Measurements from ENCODE around the gene LRRC17. TPM values are rescaled to one million over a fixed set of nuclear protein-coding genes. Genes with fewer than 3 reads are reported as not detected.
"Not testable (repeated sequence)": the region's sequence is repeated elsewhere in the genome, so short reads cannot be mapped to it uniquely, and the experiment has no call there.

The LRRC17 gene
- polyA plus RNA-seq, 4 donors = 0.27 to 19.9 (median 0.61) TPM; not detected in 1

DNA sequence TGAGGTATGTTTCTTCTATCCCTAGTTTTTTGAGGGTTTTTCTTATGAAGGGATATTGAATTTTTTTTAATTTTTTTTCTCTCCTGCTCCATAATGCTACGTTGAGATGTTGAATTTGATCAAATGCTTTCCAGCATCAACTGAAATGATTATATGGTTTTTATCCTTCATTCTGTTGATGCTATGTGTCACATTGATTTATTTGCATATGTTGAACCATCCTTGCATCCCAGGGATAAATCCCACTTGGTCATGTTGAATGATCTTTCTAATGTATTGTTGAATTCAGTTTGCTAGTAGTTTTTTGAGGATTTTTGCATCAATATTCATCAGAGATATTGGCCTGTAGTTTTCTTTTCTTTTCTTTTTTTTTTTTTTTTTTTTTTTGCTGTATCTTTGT, 9.2 kb upstream of the LRRC17 start:
- FAIRE-seq = peak; percentile 26
- not testable (repeated sequence) for H3K4me3 ChIP-seq (ENCODE audit: low read depth in 1 of 3, low read length in 3 of 3); DNase-seq; H3K36me3 ChIP-seq (ENCODE audit: control insufficient read depth in 3 of 3, insufficient read depth in 2 of 3, low read depth in 1 of 3, low read length in 3 of 3); H3K9me3 ChIP-seq (ENCODE audit: control insufficient read depth in 2 of 2, insufficient read depth in 1 of 2, low read depth in 1 of 2, low read length in 1 of 2); H3K27ac ChIP-seq (ENCODE audit: low read depth in 1 of 3, low read length in 2 of 3); H3K27me3 ChIP-seq (ENCODE audit: control insufficient read depth in 3 of 3, insufficient read depth in 3 of 3, low read length in 3 of 3); H3K4me1 ChIP-seq (ENCODE audit: control insufficient read depth in 3 of 3, insufficient read depth in 2 of 3, low read depth in 1 of 3, low read length in 2 of 3)
- 79 to 86% (median 80%) methylated on average over 1 of the region's 1 CpG for WGBS, 3 donors

- Histone ChIP-seq H3K27me3 (ENCODE audit: control insufficient read depth in 3 of 3, insufficient read depth in 3 of 3, low read length in 3 of 3) (no peaks in the 10 kb centered on the region), H3K36me3 (ENCODE audit: control insufficient read depth in 3 of 3, insufficient read depth in 2 of 3, low read depth in 1 of 3, low read length in 3 of 3) (peaks cover 0 to 2% (median 0%) of the 10 kb centered on the region in 3 donors), H3K4me1 (ENCODE audit: control insufficient read depth in 3 of 3, insufficient read depth in 2 of 3, low read depth in 1 of 3, low read length in 2 of 3) (no peaks in the 10 kb centered on the region), H3K4me3 (ENCODE audit: low read depth in 1 of 3, low read length in 3 of 3) (no peak overlapping the region), H3K27ac (ENCODE audit: low read depth in 1 of 3, low read length in 2 of 3) (no peak overlapping the region), H3K9me3 (ENCODE audit: control insufficient read depth in 2 of 2, insufficient read depth in 1 of 2, low read depth in 1 of 2, low read length in 1 of 2) (peaks cover 0 to 12% of the 10 kb centered on the region in 2 donors)
- FAIRE-seq = no peak
- no peak for DNase-seq
Observed at GRCh38 chr7:102908676-102909075, 4.1 kb upstream of the LRRC17 start.

- Histone ChIP-seq H3K4me3 (ENCODE audit: low read depth in 1 of 3, low read length in 3 of 3) (peak overlapping the region in 1 of 3 donors; percentile 45), H3K36me3 (ENCODE audit: control insufficient read depth in 3 of 3, insufficient read depth in 2 of 3, low read depth in 1 of 3, low read length in 3 of 3) (no peaks in the 10 kb centered on the region), H3K27ac (ENCODE audit: low read depth in 1 of 3, low read length in 2 of 3) (peak overlapping the region in 1 of 3 donors; percentile 28), H3K9me3 (ENCODE audit: control insufficient read depth in 2 of 2, insufficient read depth in 1 of 2, low read depth in 1 of 2, low read length in 1 of 2) (peaks cover 0 to 7% of the 10 kb centered on the region in 2 donors), H3K4me1 (ENCODE audit: control insufficient read depth in 3 of 3, insufficient read depth in 2 of 3, low read depth in 1 of 3, low read length in 2 of 3) (no peaks in the 10 kb centered on the region), H3K27me3 (ENCODE audit: control insufficient read depth in 3 of 3, insufficient read depth in 3 of 3, low read length in 3 of 3) (no peaks in the 10 kb centered on the region)
- 69 to 95% (median 89%) methylated on average over 9 of the region's 9 CpGs for WGBS, 3 donors
- DNase-seq = no peak
- FAIRE-seq = no peak
Observed at GRCh38 chr7:102913826-102914225, 1.0 kb downstream of the LRRC17 start.

DNA sequence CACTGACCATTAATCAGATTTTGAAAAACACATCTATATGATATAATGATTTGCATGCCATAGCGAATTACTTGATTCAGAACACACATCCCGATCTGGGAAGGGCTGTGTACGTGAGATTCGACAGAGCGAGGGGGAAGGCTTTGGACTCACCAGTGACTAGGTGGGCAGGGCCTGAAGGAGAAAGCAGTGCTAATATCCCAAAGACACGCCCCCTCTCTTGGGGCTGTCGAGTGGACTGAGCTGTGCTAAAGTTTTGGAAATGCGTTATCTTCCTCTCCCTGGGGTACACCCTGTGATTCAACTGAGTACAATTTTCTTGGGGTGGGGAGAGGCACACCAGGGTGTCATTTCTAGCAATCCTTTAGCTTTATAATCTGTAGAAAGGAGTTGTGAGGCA, 1.8 kb downstream of the LRRC17 start:
- no peak for FAIRE-seq
- Histone ChIP-seq H3K4me1 (ENCODE audit: control insufficient read depth in 3 of 3, insufficient read depth in 2 of 3, low read depth in 1 of 3, low read length in 2 of 3) (no peaks in the 10 kb centered on the region), H3K27me3 (ENCODE audit: control insufficient read depth in 3 of 3, insufficient read depth in 3 of 3, low read length in 3 of 3) (no peaks in the 10 kb centered on the region), H3K36me3 (ENCODE audit: control insufficient read depth in 3 of 3, insufficient read depth in 2 of 3, low read depth in 1 of 3, low read length in 3 of 3) (no peaks in the 10 kb centered on the region), H3K27ac (ENCODE audit: low read depth in 1 of 3, low read length in 2 of 3) (peak overlapping the region in 1 of 3 donors; percentile 28), H3K9me3 (ENCODE audit: control insufficient read depth in 2 of 2, insufficient read depth in 1 of 2, low read depth in 1 of 2, low read length in 1 of 2) (no peaks in the 10 kb centered on the region), H3K4me3 (ENCODE audit: low read depth in 1 of 3, low read length in 3 of 3) (peak overlapping the region in 1 of 3 donors; percentile 45)
- WGBS, 3 donors = 67 to 90% (median 82%) methylated on average over 8 of the region's 8 CpGs
- no peak for DNase-seq

DNA sequence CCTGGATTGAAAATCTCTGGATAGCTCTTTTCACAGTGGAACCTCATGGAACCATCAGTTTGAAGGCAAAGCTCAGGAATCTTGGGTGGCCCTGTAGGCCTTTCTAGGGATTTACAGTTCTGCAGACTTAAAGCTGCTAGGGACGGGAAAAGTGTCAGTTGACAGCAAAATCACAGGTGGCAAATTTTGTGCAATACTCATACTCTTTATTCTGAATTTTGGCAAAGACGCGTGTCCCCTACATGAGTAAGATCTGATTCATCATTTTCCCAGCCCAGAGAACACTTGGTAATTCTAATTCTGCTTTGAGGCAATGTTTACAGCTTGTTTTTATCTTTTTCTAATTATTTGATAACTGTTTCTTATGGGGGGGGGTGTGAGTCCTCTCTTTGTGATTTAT, 3.6 kb downstream of the LRRC17 start:
- Histone ChIP-seq H3K27ac (ENCODE audit: low read depth in 1 of 3, low read length in 2 of 3) (no peak overlapping the region), H3K4me1 (ENCODE audit: control insufficient read depth in 3 of 3, insufficient read depth in 2 of 3, low read depth in 1 of 3, low read length in 2 of 3) (no peaks in the 10 kb centered on the region), H3K4me3 (ENCODE audit: low read depth in 1 of 3, low read length in 3 of 3) (no peak overlapping the region), H3K27me3 (ENCODE audit: control insufficient read depth in 3 of 3, insufficient read depth in 3 of 3, low read length in 3 of 3) (no peaks in the 10 kb centered on the region), H3K36me3 (ENCODE audit: control insufficient read depth in 3 of 3, insufficient read depth in 2 of 3, low read depth in 1 of 3, low read length in 3 of 3) (peaks cover 0 to 2% (median 0%) of the 10 kb centered on the region in 3 donors), H3K9me3 (ENCODE audit: control insufficient read depth in 2 of 2, insufficient read depth in 1 of 2, low read depth in 1 of 2, low read length in 1 of 2) (no peaks in the 10 kb centered on the region)
- WGBS, 3 donors = 85 to 95% (median 90%) methylated on average over 3 of the region's 3 CpGs
- FAIRE-seq = no peak
- DNase-seq = no peak

DNA sequence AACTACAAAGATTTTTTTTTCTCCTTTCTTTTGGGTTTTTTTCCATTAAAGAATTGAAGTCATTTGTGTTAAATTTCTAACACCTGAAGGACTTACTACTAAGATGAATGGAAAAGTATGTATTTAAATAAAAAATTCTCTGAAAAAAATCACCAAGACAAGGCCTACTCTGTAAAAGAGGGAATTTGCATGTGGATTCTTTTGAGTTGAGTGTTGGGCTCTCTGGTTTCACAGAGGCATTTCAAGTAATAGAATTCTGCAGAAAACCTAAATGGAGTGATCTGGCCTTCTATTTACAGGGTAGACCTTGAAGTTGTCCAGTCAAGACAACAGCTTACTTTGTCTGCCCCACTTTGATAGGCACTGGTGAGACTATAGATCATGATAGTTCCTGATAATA, 4.1 kb downstream of the LRRC17 start:
- FAIRE-seq = no peak
- no peak overlapping the region for H3K27ac ChIP-seq (ENCODE audit: low read depth in 1 of 3, low read length in 2 of 3)
- H3K9me3 ChIP-seq (ENCODE audit: control insufficient read depth in 2 of 2, insufficient read depth in 1 of 2, low read depth in 1 of 2, low read length in 1 of 2) = no peaks in the 10 kb centered on the region
- H3K4me1 ChIP-seq (ENCODE audit: control insufficient read depth in 3 of 3, insufficient read depth in 2 of 3, low read depth in 1 of 3, low read length in 2 of 3) = no peaks in the 10 kb centered on the region
- no peak overlapping the region for H3K4me3 ChIP-seq (ENCODE audit: low read depth in 1 of 3, low read length in 3 of 3)
- no peaks in the 10 kb centered on the region for H3K27me3 ChIP-seq (ENCODE audit: control insufficient read depth in 3 of 3, insufficient read depth in 3 of 3, low read length in 3 of 3)
- peaks cover 0 to 2% (median 0%) of the 10 kb centered on the region in 3 donors for H3K36me3 ChIP-seq (ENCODE audit: control insufficient read depth in 3 of 3, insufficient read depth in 2 of 3, low read depth in 1 of 3, low read length in 3 of 3)
- DNase-seq = no peak

DNA sequence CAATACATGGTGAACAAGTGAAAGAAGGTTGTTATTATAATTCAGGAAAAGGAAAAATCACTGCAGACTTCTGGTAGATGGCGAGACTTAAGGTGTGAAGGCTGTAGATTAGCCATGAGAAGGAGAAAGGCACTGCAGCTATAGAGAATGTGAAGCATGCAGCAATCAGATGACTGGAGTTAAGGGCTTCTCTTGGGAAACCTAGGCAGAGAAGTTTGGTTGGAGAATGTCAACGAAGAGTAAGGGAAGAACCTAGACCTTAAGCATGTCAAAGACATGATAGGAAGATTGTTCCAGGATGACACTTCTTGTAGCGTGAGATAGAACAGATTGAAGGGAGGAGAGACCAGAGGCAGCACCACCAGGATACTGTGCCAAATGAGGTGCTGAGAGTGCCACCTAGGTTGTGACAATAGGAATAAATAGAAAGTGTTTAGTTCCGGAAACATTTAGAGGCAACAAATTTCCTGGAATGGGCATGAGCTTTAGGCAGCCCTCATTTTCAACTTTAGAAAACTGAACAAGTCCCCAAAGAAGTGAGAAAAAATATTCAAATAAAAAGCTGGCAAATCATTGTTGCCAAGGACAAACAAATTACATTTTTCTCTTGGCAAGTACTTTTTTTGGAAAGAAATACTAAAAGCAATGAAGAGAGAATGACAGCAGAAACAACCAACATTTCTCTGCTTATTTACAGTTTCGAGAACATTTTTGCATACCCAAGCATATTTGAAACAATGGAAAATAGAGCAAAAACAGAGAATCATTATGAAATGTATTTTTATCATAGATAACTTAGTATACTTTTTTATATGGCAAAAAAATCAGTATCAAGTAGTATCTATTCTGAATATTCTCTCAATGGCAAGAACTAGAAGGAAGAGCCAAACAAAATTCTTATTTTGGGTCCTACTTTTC, 4.9 kb downstream of the LRRC17 start:
- DNase-seq (no peak), FAIRE-seq (no peak)
- Histone ChIP-seq H3K9me3 (ENCODE audit: control insufficient read depth in 2 of 2, insufficient read depth in 1 of 2, low read depth in 1 of 2, low read length in 1 of 2) (no peaks in the 10 kb centered on the region), H3K4me1 (ENCODE audit: control insufficient read depth in 3 of 3, insufficient read depth in 2 of 3, low read depth in 1 of 3, low read length in 2 of 3) (no peaks in the 10 kb centered on the region), H3K36me3 (ENCODE audit: control insufficient read depth in 3 of 3, insufficient read depth in 2 of 3, low read depth in 1 of 3, low read length in 3 of 3) (peaks cover 0 to 2% (median 0%) of the 10 kb centered on the region in 3 donors), H3K27ac (ENCODE audit: low read depth in 1 of 3, low read length in 2 of 3) (no peak overlapping the region), H3K27me3 (ENCODE audit: control insufficient read depth in 3 of 3, insufficient read depth in 3 of 3, low read length in 3 of 3) (no peaks in the 10 kb centered on the region), H3K4me3 (ENCODE audit: low read depth in 1 of 3, low read length in 3 of 3) (no peak overlapping the region)
- WGBS, 3 donors = 76 to 89% (median 80%) methylated on average over 5 of the region's 5 CpGs

DNA sequence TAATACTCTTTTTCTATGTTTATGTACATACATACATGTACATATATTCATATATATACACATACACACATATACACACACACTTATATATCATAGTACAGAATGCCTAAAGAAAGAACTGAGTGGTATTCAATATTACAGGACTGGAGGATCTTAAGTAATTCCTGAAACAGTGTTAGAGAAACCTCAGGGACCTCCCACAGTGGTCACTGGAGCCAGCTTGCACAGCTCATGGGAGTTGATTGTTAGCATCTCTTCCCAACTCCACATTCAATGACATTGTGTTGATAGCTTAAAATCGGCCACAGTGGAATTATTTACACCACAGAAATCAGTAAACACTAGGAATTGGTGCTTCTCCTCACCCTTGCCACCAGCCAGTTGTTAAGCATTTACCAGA, 6.0 kb downstream of the LRRC17 start:
- 37 to 55% (median 44%) methylated on average over 1 of the region's 1 CpG for WGBS, 3 donors
- DNase-seq = no peak
- no peak for FAIRE-seq
- H3K36me3 ChIP-seq (ENCODE audit: control insufficient read depth in 3 of 3, insufficient read depth in 2 of 3, low read depth in 1 of 3, low read length in 3 of 3) = peaks cover 0 to 2% (median 0%) of the 10 kb centered on the region in 3 donors
- H3K27ac ChIP-seq (ENCODE audit: low read depth in 1 of 3, low read length in 2 of 3) = no peak overlapping the region
- H3K9me3 ChIP-seq (ENCODE audit: control insufficient read depth in 2 of 2, insufficient read depth in 1 of 2, low read depth in 1 of 2, low read length in 1 of 2) = no peaks in the 10 kb centered on the region
- H3K4me3 ChIP-seq (ENCODE audit: low read depth in 1 of 3, low read length in 3 of 3) = no peak overlapping the region
- no peaks in the 10 kb centered on the region for H3K4me1 ChIP-seq (ENCODE audit: control insufficient read depth in 3 of 3, insufficient read depth in 2 of 3, low read depth in 1 of 3, low read length in 2 of 3)
- no peaks in the 10 kb centered on the region for H3K27me3 ChIP-seq (ENCODE audit: control insufficient read depth in 3 of 3, insufficient read depth in 3 of 3, low read length in 3 of 3)

Measured in small intestine (tissue), 7 donors.